AG09319 (cell line): ENCODE measurements around the gene CELF4.

Source experiments
- DNase-seq: peaks from one replicate; pipeline ENCODE4 v3.0.0-alpha.2; 2010; ENCODE audit warnings: low read depth; ENCODE audit errors: extremely low read depth
- TF ChIP-seq, protein P1 (sequence below): IDR thresholded peaks from 2 replicates; pipeline ENCODE4 v1.5.1; 2011; ENCODE audit warnings: low read depth, mild to moderate bottlenecking, inconsistent platforms, low read length, moderate library complexity

CELF4 gene

GRCh38 chr18:37238282-37239108 is 327.1 kb downstream of the CELF4 start:
- TF ChIP-seq, protein P1, sequence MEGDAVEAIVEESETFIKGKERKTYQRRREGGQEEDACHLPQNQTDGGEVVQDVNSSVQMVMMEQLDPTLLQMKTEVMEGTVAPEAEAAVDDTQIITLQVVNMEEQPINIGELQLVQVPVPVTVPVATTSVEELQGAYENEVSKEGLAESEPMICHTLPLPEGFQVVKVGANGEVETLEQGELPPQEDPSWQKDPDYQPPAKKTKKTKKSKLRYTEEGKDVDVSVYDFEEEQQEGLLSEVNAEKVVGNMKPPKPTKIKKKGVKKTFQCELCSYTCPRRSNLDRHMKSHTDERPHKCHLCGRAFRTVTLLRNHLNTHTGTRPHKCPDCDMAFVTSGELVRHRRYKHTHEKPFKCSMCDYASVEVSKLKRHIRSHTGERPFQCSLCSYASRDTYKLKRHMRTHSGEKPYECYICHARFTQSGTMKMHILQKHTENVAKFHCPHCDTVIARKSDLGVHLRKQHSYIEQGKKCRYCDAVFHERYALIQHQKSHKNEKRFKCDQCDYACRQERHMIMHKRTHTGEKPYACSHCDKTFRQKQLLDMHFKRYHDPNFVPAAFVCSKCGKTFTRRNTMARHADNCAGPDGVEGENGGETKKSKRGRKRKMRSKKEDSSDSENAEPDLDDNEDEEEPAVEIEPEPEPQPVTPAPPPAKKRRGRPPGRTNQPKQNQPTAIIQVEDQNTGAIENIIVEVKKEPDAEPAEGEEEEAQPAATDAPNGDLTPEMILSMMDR = no peak
- no peak for DNase-seq

DNA sequence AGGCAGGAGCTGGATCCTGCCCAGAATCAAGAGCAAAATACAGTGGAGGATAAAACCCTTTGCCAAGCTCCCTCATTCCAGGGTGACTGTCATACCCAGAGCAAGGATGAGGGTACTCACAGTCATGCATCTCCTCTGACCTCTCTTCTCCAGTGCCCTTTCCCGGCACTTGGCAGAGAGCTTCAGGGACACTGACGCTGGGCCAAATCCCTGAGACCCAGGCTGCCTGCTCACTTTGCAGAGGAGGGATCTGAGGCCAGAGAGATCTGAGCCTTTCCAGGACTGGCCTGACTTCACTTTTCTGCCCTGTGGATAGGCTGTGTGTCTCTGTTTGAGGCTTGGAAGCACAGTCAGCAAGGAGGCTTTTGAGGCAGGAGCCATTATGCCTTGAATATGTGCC is 330.0 kb downstream of the CELF4 start:
- DNase-seq = no peak
- TF ChIP-seq, protein P1 = no peak

DNA sequence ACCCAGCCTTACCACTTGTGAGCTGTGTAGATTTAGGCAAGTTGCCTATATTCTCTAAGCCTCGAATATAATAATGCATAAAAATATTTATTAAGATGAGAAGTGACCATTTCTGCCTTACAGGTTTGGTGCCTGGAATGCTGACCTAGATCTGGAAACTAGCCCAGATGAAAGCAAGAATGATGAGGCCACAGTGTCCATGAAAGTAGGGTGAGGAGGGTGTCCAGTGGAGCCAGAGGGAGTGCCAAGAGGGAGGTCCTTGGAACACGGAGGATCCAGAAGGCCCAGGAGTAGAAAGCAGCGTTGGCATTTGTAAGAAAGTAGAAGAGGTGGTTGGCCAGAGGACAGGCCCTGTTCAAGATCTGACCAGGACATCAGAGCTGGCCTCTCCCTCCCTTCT is 334.3 kb downstream of the CELF4 start:
- no peak for DNase-seq

GRCh38 chr18:37230768-37231167 is 334.8 kb downstream of the CELF4 start:
- no peak for DNase-seq
- TF ChIP-seq, protein P1 = no peak

More for the DNA sequence above, 334.3 kb downstream of the CELF4 start:
- TF ChIP-seq, protein P1 = no peak

- no peak for DNase-seq
- TF ChIP-seq, protein P1 = no peak
These were observed 340.3 kb downstream of the CELF4 start for GRCh38 chr18:37225279-37225678.

- TF ChIP-seq, protein P1 = no peak
- DNase-seq = no peak
These were observed 342.6 kb downstream of the CELF4 start for GRCh38 chr18:37222999-37223378.

GRCh38 chr18:37222354-37222998 is 343.1 kb downstream of the CELF4 start:
- DNase-seq = no peak
- TF ChIP-seq, protein P1 = no peak
